HUES48 (cell line): ENCODE results near the gene DYNC1LI2.
A peak's percentile ranks its signal among the peaks of the same experiment; 100 is the strongest.
"Not testable (repeated sequence)": the region's sequence is repeated elsewhere in the genome, so short reads cannot be mapped to it uniquely, and the experiment has no call there.

Experiments
- H3K27ac ChIP-seq: one replicate; pipeline ENCODE4 v1.7.0; 2013; ENCODE audit warnings: low read depth, low read length, inconsistent platforms
- H3K27me3 ChIP-seq: 2 replicates; pipeline ENCODE4 v1.6.1; 2013; ENCODE audit warnings: mild to moderate bottlenecking, low read length; ENCODE audit not compliant: control insufficient read depth, insufficient read depth
- H3K36me3 ChIP-seq: 2 replicates; pipeline ENCODE4 v1.6.1; 2013; ENCODE audit warnings: low read length; ENCODE audit not compliant: control insufficient read depth, insufficient read depth
- H3K4me1 ChIP-seq: 2 replicates; pipeline ENCODE4 v1.6.1; 2013; ENCODE audit warnings: mild to moderate bottlenecking, low read length; ENCODE audit not compliant: control insufficient read depth, insufficient read depth
- H3K4me3 ChIP-seq: 2 replicates; pipeline ENCODE4 v1.5.1; 2013; ENCODE audit warnings: mild to moderate bottlenecking, low read depth, low read length
- H3K9ac ChIP-seq: 2 replicates; pipeline ENCODE4 v1.6.1; 2013; ENCODE audit warnings: mild to moderate bottlenecking, low read depth, low read length, moderate library complexity
- H3K9me3 ChIP-seq: 2 replicates; pipeline ENCODE4 v1.6.1; 2013; ENCODE audit warnings: low read length; ENCODE audit not compliant: control insufficient read depth, insufficient read depth

Gene DYNC1LI2

DNA sequence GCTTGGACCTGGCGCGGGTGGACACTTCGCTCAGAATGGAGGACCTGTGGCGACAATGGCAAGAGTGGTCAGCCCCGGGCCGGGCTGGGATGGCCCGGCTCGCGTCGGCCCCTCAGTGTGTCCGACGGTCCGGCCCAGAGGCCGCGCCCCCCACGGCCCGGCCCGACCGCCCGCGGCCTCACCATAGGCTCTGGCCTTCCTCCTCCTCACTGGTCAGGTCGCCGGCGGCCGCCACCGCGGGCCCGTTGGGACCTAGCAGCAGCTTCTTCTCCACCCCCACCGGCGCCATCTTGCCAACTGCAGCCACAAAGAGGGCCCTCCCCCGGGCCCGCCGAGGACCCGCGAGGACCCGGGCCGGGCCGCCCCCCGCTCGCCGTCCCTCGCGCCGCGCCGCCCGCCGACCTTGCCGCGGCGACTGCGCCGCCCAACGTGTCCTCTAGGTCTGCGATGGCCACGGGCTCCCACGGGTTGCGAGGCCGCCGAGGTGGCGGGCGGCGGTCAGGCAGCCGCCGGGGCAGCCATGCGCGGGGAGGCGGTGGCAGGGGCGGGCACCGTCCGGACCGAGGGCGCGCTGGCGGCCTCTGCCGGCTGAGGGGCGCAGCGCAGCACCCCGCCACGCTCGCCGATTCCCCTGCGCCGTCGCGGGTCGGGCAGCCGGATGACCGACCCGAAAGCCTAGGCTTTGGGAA, at the start of gene DYNC1LI2:
DYNC1LI2 (minus strand) TSS at position 307 of the 689 bp plus-strand sequence; CDS start at position 289, 18 bp downstream.
- Histone ChIP-seq H3K9ac (peak within 1 kb of the TSS; percentile 96), H3K9me3 (no peaks in the 10 kb centered on the region), H3K27ac (peak within 1 kb of the TSS; percentile 87), H3K4me1 (peaks cover 14% of the 10 kb centered on the region), H3K27me3 (no peaks in the 10 kb centered on the region), H3K4me3 (peak within 1 kb of the TSS; percentile 79), H3K36me3 (peaks cover 40% of the 10 kb centered on the region)

DNA sequence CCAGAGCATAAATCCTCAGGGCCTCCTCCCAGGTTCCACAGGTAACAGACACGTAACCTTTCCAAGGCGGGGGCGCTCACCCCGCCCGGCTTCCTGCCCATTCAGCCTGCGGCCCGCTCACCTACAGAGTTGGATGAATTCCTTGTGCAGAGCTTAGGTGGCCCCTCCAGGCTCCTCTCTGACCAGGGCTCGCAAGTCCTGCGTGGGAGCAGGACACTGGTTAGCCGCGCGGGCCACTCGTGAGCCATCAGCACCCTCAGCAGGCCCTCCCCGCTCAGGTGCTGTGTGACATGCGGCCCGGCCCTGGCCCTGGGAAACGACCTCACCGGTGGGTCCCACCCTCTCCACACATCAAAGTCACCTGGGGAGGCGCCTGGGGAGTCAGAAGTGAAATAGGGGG, 49.4 kb upstream of the DYNC1LI2 start:
- Histone ChIP-seq H3K36me3 (peaks cover 42% of the 10 kb centered on the region), H3K4me3 (no peak overlapping the region), H3K4me1 (no peaks in the 10 kb centered on the region), H3K9ac (no peak overlapping the region), H3K27ac (no peak overlapping the region), H3K9me3 (no peaks in the 10 kb centered on the region), H3K27me3 (no peaks in the 10 kb centered on the region)

GRCh38 chr16:66798161-66798560, 46.8 kb upstream of the DYNC1LI2 start:
- no peaks in the 10 kb centered on the region for H3K27me3 ChIP-seq
- H3K9me3 ChIP-seq = no peaks in the 10 kb centered on the region
- no peaks in the 10 kb centered on the region for H3K4me1 ChIP-seq
- H3K27ac ChIP-seq = no peak overlapping the region
- no peak overlapping the region for H3K4me3 ChIP-seq
- peaks cover 16% of the 10 kb centered on the region for H3K36me3 ChIP-seq
- no peak overlapping the region for H3K9ac ChIP-seq

DNA sequence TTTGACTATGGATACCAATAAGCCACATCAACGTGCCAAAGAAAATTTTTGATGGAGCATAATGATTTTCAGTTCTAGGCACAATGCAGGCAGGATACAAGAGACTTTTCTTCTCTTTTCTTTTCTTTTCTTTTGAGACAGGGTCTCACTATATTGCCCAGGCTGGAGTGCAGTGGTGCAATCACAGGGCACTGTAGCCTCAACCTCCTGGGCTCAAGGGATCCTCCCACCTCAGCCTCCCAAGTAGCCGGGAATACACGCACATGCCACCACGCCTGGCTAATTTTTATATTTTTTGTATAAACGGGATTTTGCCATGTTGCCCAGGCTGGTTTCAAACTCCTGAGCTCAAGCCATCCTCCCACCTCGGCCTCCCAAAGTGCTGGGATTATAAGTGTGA, 42.6 kb upstream of the DYNC1LI2 start:
- H3K4me1 ChIP-seq, H3K27me3 ChIP-seq, H3K9ac ChIP-seq, H3K9me3 ChIP-seq, H3K27ac ChIP-seq, H3K36me3 ChIP-seq, H3K4me3 ChIP-seq: not testable (repeated sequence)

- Histone ChIP-seq H3K9me3 (no peaks in the 10 kb centered on the region), H3K27ac (no peak overlapping the region), H3K4me3 (no peak overlapping the region), H3K9ac (no peak overlapping the region), H3K36me3 (no peaks in the 10 kb centered on the region), H3K27me3 (no peaks in the 10 kb centered on the region), H3K4me1 (no peaks in the 10 kb centered on the region; the same call in 1 of the 2 replicates)
These were observed 38.8 kb upstream of the DYNC1LI2 start for GRCh38 chr16:66790130-66790733.

GRCh38 chr16:66787427-66787826, 36.0 kb upstream of the DYNC1LI2 start:
- H3K9me3 ChIP-seq = no peaks in the 10 kb centered on the region

GRCh38 chr16:66786551-66786950, 35.1 kb upstream of the DYNC1LI2 start:
- Histone ChIP-seq H3K9me3 (no peaks in the 10 kb centered on the region), H3K27ac (no peak overlapping the region), H3K4me1 (no peaks in the 10 kb centered on the region; the same call in 1 of the 2 replicates), H3K36me3 (no peaks in the 10 kb centered on the region), H3K4me3 (no peak overlapping the region), H3K9ac (no peak overlapping the region), H3K27me3 (no peaks in the 10 kb centered on the region)

More at GRCh38 chr16:66787427-66787826, 36.0 kb upstream of the DYNC1LI2 start:
- Histone ChIP-seq H3K4me1 (no peaks in the 10 kb centered on the region; the same call in 1 of the 2 replicates), H3K4me3 (no peak overlapping the region), H3K27me3 (no peaks in the 10 kb centered on the region), H3K27ac (no peak overlapping the region), H3K36me3 (no peaks in the 10 kb centered on the region), H3K9ac (no peak overlapping the region)

GRCh38 chr16:66776457-66776856, 25.0 kb upstream of the DYNC1LI2 start:
- Histone ChIP-seq H3K4me1 (no peaks in the 10 kb centered on the region), H3K36me3 (no peaks in the 10 kb centered on the region), H3K9ac (no peak overlapping the region), H3K27ac (no peak overlapping the region), H3K27me3 (no peaks in the 10 kb centered on the region), H3K4me3 (no peak overlapping the region), H3K9me3 (no peaks in the 10 kb centered on the region)

DNA sequence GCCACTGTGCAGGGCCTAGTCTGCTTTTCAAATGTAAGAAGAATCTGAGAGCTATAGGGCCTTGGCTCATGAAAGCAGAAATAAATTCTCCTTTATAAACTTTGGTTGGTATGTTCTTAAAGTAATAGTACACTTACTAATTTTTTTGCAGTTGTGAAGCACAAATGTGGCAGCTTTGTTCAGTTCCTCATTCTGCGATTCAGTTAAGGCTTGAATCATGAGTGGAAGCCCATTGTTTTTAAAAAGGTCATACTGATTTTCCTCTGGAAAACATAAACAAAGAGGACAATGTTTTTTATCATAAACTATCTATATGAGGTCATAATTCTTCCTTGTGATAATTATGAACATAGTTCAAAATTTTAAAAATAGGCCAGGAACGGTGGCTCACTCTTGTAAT, 23.6 kb upstream of the DYNC1LI2 start:
- H3K36me3 ChIP-seq = no peaks in the 10 kb centered on the region
- H3K4me3 ChIP-seq = no peak overlapping the region
- no peaks in the 10 kb centered on the region for H3K27me3 ChIP-seq
- no peak overlapping the region for H3K9ac ChIP-seq
- no peaks in the 10 kb centered on the region for H3K9me3 ChIP-seq
- H3K27ac ChIP-seq = no peak overlapping the region
- no peaks in the 10 kb centered on the region for H3K4me1 ChIP-seq

- H3K4me1 ChIP-seq = no peaks in the 10 kb centered on the region
- no peak overlapping the region for H3K4me3 ChIP-seq
- H3K27ac ChIP-seq = no peak overlapping the region
- no peaks in the 10 kb centered on the region for H3K9me3 ChIP-seq
- H3K36me3 ChIP-seq = no peaks in the 10 kb centered on the region
- H3K9ac ChIP-seq = no peak overlapping the region
- no peaks in the 10 kb centered on the region for H3K27me3 ChIP-seq
These were observed 6.7 kb upstream of the DYNC1LI2 start for GRCh38 chr16:66758086-66758485.

DNA sequence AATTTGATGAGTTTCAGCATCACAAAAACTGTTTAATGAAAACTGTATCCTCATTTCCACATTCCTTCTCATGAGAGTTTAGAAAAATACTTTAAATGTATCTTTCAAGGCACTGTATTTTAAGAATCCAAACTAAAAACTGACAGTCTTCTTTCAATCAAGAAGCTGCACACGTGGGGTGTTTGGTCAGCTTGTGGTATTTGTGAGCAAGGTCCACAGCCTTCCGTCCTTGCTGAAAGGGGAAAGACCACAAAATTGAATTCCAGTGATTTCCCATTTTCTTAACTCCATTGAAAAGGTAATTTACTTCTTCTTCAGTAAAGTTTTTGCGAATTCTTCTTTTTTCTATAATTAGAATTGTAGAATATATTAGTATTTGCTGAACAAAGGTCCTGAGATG, 3.4 kb upstream of the DYNC1LI2 start:
- no peaks in the 10 kb centered on the region for H3K27me3 ChIP-seq
- no peak overlapping the region for H3K9ac ChIP-seq
- no peaks in the 10 kb centered on the region for H3K9me3 ChIP-seq
- H3K4me1 ChIP-seq = peaks cover 12% of the 10 kb centered on the region
- no peak overlapping the region for H3K4me3 ChIP-seq
- peaks cover 6% of the 10 kb centered on the region; the same call in 1 of the 2 replicates for H3K36me3 ChIP-seq
- no peak overlapping the region for H3K27ac ChIP-seq
